Naive thymus-derived CD4-positive, alpha-beta T cell (primary cell): Measurements from ENCODE around the gene NECAB3. TPM values are rescaled to one million over a fixed set of nuclear protein-coding genes. Genes with fewer than 3 reads are reported as not detected.
"Not testable (repeated sequence)": the region's sequence is repeated elsewhere in the genome, so short reads cannot be mapped to it uniquely, and the experiment has no call there.

Experiments used
- ATAC-seq: fragments of 150-1000 bp; cut with Tn5 transposase; 2 replicates; pipeline ENCODE4 v1.10.0; 2021; ENCODE audit warnings: mild to moderate bottlenecking, moderate library complexity
- CTCF ChIA-PET: fragments of 350-600 bp; sonication (Branson Sonifier 250); formaldehyde crosslinking; loops from one replicate; lab custom pipeline; 2021; ENCODE audit warnings: antibody characterized with exemption; lab: Charles Lee
- POLR2A ChIA-PET: fragments of 350-600 bp; sonication (Branson Sonifier 250); formaldehyde crosslinking; loops from one replicate; lab custom pipeline; 2021; ENCODE audit warnings: antibody characterized with exemption, inconsistent platforms; lab: Charles Lee
- DNase-seq, 9 donors: peaks; one replicate each; pipeline versions ENCODE4 v3.0.0 to v3.0.0-alpha.2; 2020 to 2022; ENCODE audit warnings: mixed read lengths in 1 of 9
- H3K27ac ChIP-seq: one replicate; pipeline ENCODE4 v1.7.0; 2013; ENCODE audit warnings: mild to moderate bottlenecking, low read depth, low read length, moderate library complexity
- H3K27me3 ChIP-seq, 2 donors: one replicate each; pipeline ENCODE4 v1.7.0; 2013; ENCODE audit warnings: low read length in 2 of 2, mild to moderate bottlenecking in 2 of 2, moderate library complexity in 2 of 2; ENCODE audit not compliant: control insufficient read depth in 2 of 2, insufficient read depth in 2 of 2
- H3K36me3 ChIP-seq, 3 experiments: 1 replicate in 2 of 3; 2 replicates in 1 of 3; pipeline ENCODE4 v1.7.0; 2013; ENCODE audit warnings: low read length in 3 of 3, mild to moderate bottlenecking in 3 of 3, moderate library complexity in 1 of 3; ENCODE audit not compliant: insufficient read depth in 3 of 3, control insufficient read depth in 2 of 3
- H3K4me1 ChIP-seq, 2 donors: one replicate each; pipeline ENCODE4 v1.7.0; 2013; ENCODE audit warnings: low read length in 2 of 2, mild to moderate bottlenecking in 2 of 2, moderate library complexity in 1 of 2; ENCODE audit not compliant: control insufficient read depth in 2 of 2, insufficient read depth in 2 of 2
- H3K4me3 ChIP-seq: 2 replicates; pipeline ENCODE4 v1.7.0; 2013; ENCODE audit warnings: mild to moderate bottlenecking, low read length
- H3K9me3 ChIP-seq, 3 experiments: 1 replicate in 2 of 3; 2 replicates in 1 of 3; pipeline ENCODE4 v1.7.0; 2013; ENCODE audit warnings: low read length in 3 of 3; ENCODE audit not compliant: control insufficient read depth in 2 of 3
- H3K27ac Mint-ChIP-seq, 9 donors: one replicate each; pipeline ENCODE4 v1.8.0; 2020 to 2022; ENCODE audit warnings: mixed read lengths in 9 of 9, mild to moderate bottlenecking in 8 of 9, moderate library complexity in 5 of 9, inconsistent platforms in 2 of 9
- H3K27me3 Mint-ChIP-seq, 5 donors: one replicate each; pipeline ENCODE4 v1.8.0; 2021 to 2022; ENCODE audit warnings: mixed read lengths in 5 of 5, mild to moderate bottlenecking in 1 of 5
- H3K36me3 Mint-ChIP-seq, 5 donors: one replicate each; pipeline ENCODE4 v1.8.0; 2020 to 2022; ENCODE audit warnings: mixed read lengths in 5 of 5, mild to moderate bottlenecking in 3 of 5, inconsistent platforms in 1 of 5
- H3K4me1 Mint-ChIP-seq, 7 donors: one replicate each; pipeline ENCODE4 v1.8.0; 2020 to 2022; ENCODE audit warnings: mixed read lengths in 7 of 7, mild to moderate bottlenecking in 3 of 7, inconsistent platforms in 1 of 7
- H3K4me3 Mint-ChIP-seq, 10 donors: one replicate each; pipeline ENCODE4 v1.8.0; 2020 to 2022; ENCODE audit warnings: mild to moderate bottlenecking in 10 of 10, mixed read lengths in 10 of 10, moderate library complexity in 6 of 10, inconsistent platforms in 2 of 10
- H3K9me3 Mint-ChIP-seq, 11 donors: one replicate each; pipeline ENCODE4 v1.8.0; 2020 to 2022; ENCODE audit warnings: mixed read lengths in 11 of 11, mild to moderate bottlenecking in 4 of 11, inconsistent platforms in 1 of 11, moderate library complexity in 1 of 11
- intact Hi-C, 2 donors: fragments of 100-400 bp; cut with micrococcal nuclease; formaldehyde crosslinking; loops; one replicate each; pipeline ENCODE4 v1.15.1; 2023
- polyA plus RNA-seq, 2 donors: library from polyadenylated mRNA; unstranded; fragments of 300-500 nt; fragmentation: Illumina TruSeq; gene quantifications; one replicate each; pipeline ENCODE4 v1.2.3, GENCODE V29; 2021
- total RNA-seq, 6 experiments: library from RNA in 5 of 6; stranded (reverse) in 5 of 6; gene quantifications; 1 replicate in 5 of 6; 2 replicates in 1 of 6; pipeline ENCODE4 v1.2.3 and lab custom pipeline; 2021 to 2026

Gene NECAB3
- total and polyA plus RNA-seq, 7 experiments from 2014 or later: 2.3 to 46.8 (median 13.6) TPM

- Histone ChIP-seq H3K27ac (no peak overlapping the region), H3K9me3 (no peaks in the 10 kb centered on the region), H3K36me3 (peaks cover 5 to 68% (median 9%) of the 10 kb centered on the region in 3 experiments), H3K4me3 (no peak overlapping the region), H3K27me3 (no peaks in the 10 kb centered on the region), H3K4me1 (peaks cover 0 to 7% of the 10 kb centered on the region in 2 donors)
- ChIA-PET CTCF (interaction anchor here (0.7 kb wide), 1 partner anchor 857 kb away, joined by 3 read pairs; no protein-coding TSS in a partner anchor), POLR2A (no interaction called here)
- no peak for DNase-seq
- H3K36me3 Mint-ChIP-seq: peaks cover 6 to 36% (median 24%) of the 10 kb centered on the region in 5 donors
- intact Hi-C loops: no loop called here
- no peaks in the 10 kb centered on the region for H3K9me3 Mint-ChIP-seq
- ATAC-seq: no peak
- H3K27me3 Mint-ChIP-seq: no peaks in the 10 kb centered on the region
- H3K27ac Mint-ChIP-seq: no peak overlapping the region
- no peak overlapping the region for H3K4me3 Mint-ChIP-seq
- H3K4me1 Mint-ChIP-seq: peaks cover 0 to 10% (median 6%) of the 10 kb centered on the region in 7 donors
Observed at GRCh38 chr20:33635341-33635740, 38.9 kb downstream of the NECAB3 start.

- H3K27me3 ChIP-seq, H3K27ac ChIP-seq, H3K4me1 ChIP-seq, H3K4me3 ChIP-seq, POLR2A ChIA-PET, DNase-seq, ATAC-seq, H3K9me3 ChIP-seq, intact Hi-C loops, H3K4me3 Mint-ChIP-seq, H3K27me3 Mint-ChIP-seq, H3K4me1 Mint-ChIP-seq, CTCF ChIA-PET, H3K9me3 Mint-ChIP-seq: not testable (repeated sequence)
- peaks cover 10 to 75% (median 13%) of the 10 kb centered on the region in 3 experiments for H3K36me3 ChIP-seq
- peak overlapping the region in 1 of 9 donors; percentile 12 for H3K27ac Mint-ChIP-seq
- H3K36me3 Mint-ChIP-seq: peaks cover 7 to 43% (median 38%) of the 10 kb centered on the region in 5 donors
Observed at GRCh38 chr20:33631910-33632309, 42.3 kb downstream of the NECAB3 start.

GRCh38 chr20:33630507-33630906, 43.7 kb downstream of the NECAB3 start:
- Histone ChIP-seq H3K4me1 (peaks cover 0 to 8% of the 10 kb centered on the region in 2 donors), H3K9me3 (no peaks in the 10 kb centered on the region), H3K27ac (no peak overlapping the region), H3K36me3 (peaks cover 8 to 78% (median 10%) of the 10 kb centered on the region in 3 experiments), H3K4me3 (no peak overlapping the region), H3K27me3 (no peaks in the 10 kb centered on the region)
- Mint-ChIP-seq H3K36me3 (peaks cover 7 to 56% (median 36%) of the 10 kb centered on the region in 5 donors), H3K4me1 (peaks cover 0 to 10% (median 6%) of the 10 kb centered on the region in 7 donors), H3K4me3 (no peak overlapping the region), H3K27me3 (no peaks in the 10 kb centered on the region), H3K9me3 (peaks cover 0 to 2% (median 0%) of the 10 kb centered on the region in 11 donors), H3K27ac (peak overlapping the region in 2 of 9 donors; percentile 9 to 48)
- ATAC-seq (no peak), DNase-seq (no peak)
- POLR2A ChIA-PET: no interaction called here
- intact Hi-C loops: no loop called here
- CTCF ChIA-PET: no interaction called here

- no peak for DNase-seq
- CTCF ChIA-PET: interaction anchor here (1.1 kb wide), 1 partner anchor 38 kb away, joined by 3 read pairs; no protein-coding TSS in a partner anchor
- Histone ChIP-seq H3K27ac (no peak overlapping the region), H3K27me3 (no peaks in the 10 kb centered on the region), H3K36me3 (peaks cover 8 to 78% (median 10%) of the 10 kb centered on the region in 3 experiments), H3K4me1 (peaks cover 0 to 13% of the 10 kb centered on the region in 2 donors), H3K9me3 (no peaks in the 10 kb centered on the region), H3K4me3 (no peak overlapping the region)
- H3K27me3 Mint-ChIP-seq: no peaks in the 10 kb centered on the region
- POLR2A ChIA-PET: no interaction called here
- no peak for ATAC-seq
- H3K4me3 Mint-ChIP-seq: no peak overlapping the region
- H3K4me1 Mint-ChIP-seq: peaks cover 0 to 10% (median 7%) of the 10 kb centered on the region in 7 donors
- intact Hi-C loops: no loop called here
- peaks cover 0 to 2% (median 0%) of the 10 kb centered on the region in 11 donors for H3K9me3 Mint-ChIP-seq
- H3K27ac Mint-ChIP-seq: peak overlapping the region in 1 of 9 donors; percentile 25
- peaks cover 7 to 61% (median 41%) of the 10 kb centered on the region in 5 donors for H3K36me3 Mint-ChIP-seq
Observed at GRCh38 chr20:33629979-33630378, 44.2 kb downstream of the NECAB3 start.

- Histone ChIP-seq H3K36me3 (peaks cover 8 to 76% (median 10%) of the 10 kb centered on the region in 3 experiments), H3K27me3 (no peaks in the 10 kb centered on the region), H3K4me3 (no peak overlapping the region), H3K27ac (no peak overlapping the region), H3K4me1 (peaks cover 3 to 18% of the 10 kb centered on the region in 2 donors), H3K9me3 (no peaks in the 10 kb centered on the region)
- ChIA-PET CTCF (interaction anchor here (1.1 kb wide), 1 partner anchor 39 kb away, joined by 3 read pairs; no protein-coding TSS in a partner anchor), POLR2A (no interaction called here)
- Mint-ChIP-seq H3K4me1 (peaks cover 3 to 14% (median 10%) of the 10 kb centered on the region in 7 donors), H3K36me3 (peaks cover 7 to 65% (median 44%) of the 10 kb centered on the region in 5 donors), H3K27ac (peak overlapping the region in 3 of 9 donors; percentile 14 to 36 (median 25)), H3K27me3 (no peaks in the 10 kb centered on the region), H3K9me3 (peaks cover 0 to 2% (median 0%) of the 10 kb centered on the region in 11 donors), H3K4me3 (no peak overlapping the region)
- no peak for DNase-seq
- intact Hi-C loops: no loop called here
- ATAC-seq: no peak
Observed at GRCh38 chr20:33629533-33629932, 44.7 kb downstream of the NECAB3 start.

- H3K36me3 ChIP-seq: peaks cover 8 to 79% (median 14%) of the 10 kb centered on the region in 3 experiments
- H3K27me3 ChIP-seq: no peaks in the 10 kb centered on the region
- peaks cover 7 to 18% (median 13%) of the 10 kb centered on the region in 7 donors for H3K4me1 Mint-ChIP-seq
- no peak for DNase-seq
- H3K4me3 ChIP-seq: no peak overlapping the region
- intact Hi-C loops: no loop called here
- H3K27ac Mint-ChIP-seq: no peak overlapping the region
- ChIA-PET CTCF (no interaction called here), POLR2A (interaction anchor here (0.7 kb wide), 1 partner anchor 838 kb away, joined by 3 read pairs; no protein-coding TSS in a partner anchor)
- H3K4me1 ChIP-seq: peaks cover 7 to 26% of the 10 kb centered on the region in 2 donors
- ATAC-seq: no peak
- peaks cover 7 to 76% (median 44%) of the 10 kb centered on the region in 5 donors for H3K36me3 Mint-ChIP-seq
- H3K9me3 Mint-ChIP-seq: peaks cover 0 to 2% (median 0%) of the 10 kb centered on the region in 11 donors
- no peak overlapping the region for H3K4me3 Mint-ChIP-seq
- H3K27ac ChIP-seq: no peak overlapping the region
- no peaks in the 10 kb centered on the region for H3K9me3 ChIP-seq
- H3K27me3 Mint-ChIP-seq: no peaks in the 10 kb centered on the region
Observed at GRCh38 chr20:33627577-33628216, 46.5 kb downstream of the NECAB3 start.
